HFF-Myc (cell line): ENCODE data around the gene C2CD2L.

Experiments used
- DNase-seq: peaks from one replicate; pipeline ENCODE4 v3.0.0-alpha.2; 2011; ENCODE audit warnings: low read depth; ENCODE audit errors: extremely low read depth
- H3K4me3 ChIP-seq: replicated peaks from 2 replicates; pipeline ENCODE4 v1.5.1; 2011; ENCODE audit warnings: low read depth, mild to moderate bottlenecking, control low read depth, low read length
- CTCF ChIP-seq: IDR thresholded peaks from 2 replicates; pipeline ENCODE4 v1.5.1; 2012; ENCODE audit warnings: mild to moderate bottlenecking, low read depth, low read length, control low read depth; ENCODE audit errors: missing control alignments

The C2CD2L gene

DNA sequence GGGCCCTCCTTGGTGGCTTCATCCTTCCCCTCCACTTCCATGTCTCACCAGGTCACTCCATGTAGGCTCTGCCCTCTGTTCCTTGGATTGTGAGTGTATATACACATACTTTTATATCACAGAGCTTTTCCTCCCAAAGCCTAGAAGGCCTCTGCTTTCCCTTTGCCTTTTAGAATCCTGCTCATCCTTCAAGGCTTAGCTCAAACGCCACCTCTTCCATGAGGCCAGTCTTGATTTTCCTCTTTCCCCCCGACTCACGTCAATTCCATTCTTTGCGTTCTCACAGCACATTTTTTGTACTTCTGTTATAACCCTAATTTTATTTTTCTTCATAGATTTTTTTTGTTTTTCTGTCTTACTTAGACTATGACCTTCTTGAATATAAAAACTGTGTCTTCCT, 45.5 kb downstream of the C2CD2L start:
- H3K4me3 ChIP-seq, result no peak overlapping the region
- no peak for TF ChIP-seq CTCF

DNA sequence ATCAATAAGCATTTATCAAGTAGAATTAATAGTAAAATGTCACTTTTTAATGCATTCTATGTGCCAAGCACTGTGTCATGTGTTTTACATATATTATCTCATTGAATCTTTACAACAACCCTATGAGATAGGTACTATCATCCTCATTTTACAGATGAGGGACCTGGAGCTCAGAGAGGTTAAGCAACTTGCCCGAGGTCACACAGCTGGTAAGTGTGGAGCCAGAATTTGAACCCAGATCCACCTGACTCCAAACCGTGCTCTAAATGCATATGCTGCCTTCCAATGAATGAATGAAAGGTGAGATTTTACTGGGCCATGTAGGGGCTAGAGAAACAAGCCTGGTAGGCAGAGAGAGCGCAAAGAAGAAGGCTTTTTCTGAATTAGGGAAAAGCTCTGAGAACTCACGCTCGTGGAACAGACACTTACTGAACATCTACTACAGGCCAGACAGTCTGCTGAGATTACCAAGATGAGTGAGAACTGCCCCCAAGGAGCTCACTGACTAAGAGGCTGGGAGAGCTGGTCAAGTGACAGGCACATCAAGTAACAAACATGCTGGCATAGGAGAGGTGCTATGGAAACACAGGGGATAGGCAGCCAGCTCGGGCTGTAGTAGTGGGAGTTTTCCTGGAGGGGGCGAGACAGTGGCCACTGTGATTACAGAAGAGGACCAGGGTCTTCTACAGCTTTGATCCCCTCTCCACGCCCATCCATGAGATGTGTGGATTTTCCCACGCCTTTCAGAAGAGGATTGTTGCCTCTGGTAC, 46.1 kb downstream of the C2CD2L start:
- no peak for DNase-seq

More for the DNA sequence above, 45.5 kb downstream of the C2CD2L start:
- DNase-seq, result no peak

DNA sequence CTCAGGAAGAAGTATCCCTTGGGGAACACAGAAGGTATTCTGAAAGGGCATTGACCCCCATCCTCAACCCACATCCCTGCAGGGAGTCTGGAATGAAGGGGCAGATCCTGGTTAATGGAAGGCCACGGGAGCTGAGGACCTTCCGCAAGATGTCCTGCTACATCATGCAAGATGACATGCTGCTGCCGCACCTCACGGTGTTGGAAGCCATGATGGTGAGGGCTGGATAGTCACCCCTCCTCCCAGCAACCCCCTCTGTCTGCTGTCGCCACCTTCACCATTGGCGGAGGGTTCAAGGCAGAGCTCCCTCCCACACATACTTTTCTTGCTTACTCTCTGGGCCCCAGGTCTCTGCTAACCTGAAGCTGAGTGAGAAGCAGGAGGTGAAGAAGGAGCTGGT, 47.0 kb downstream of the C2CD2L start:
- no peak for TF ChIP-seq CTCF
- no peak for DNase-seq
- H3K4me3 ChIP-seq, result no peak overlapping the region

More for the DNA sequence above, 46.1 kb downstream of the C2CD2L start:
- TF ChIP-seq CTCF, result peak; percentile 17
- no peak overlapping the region for H3K4me3 ChIP-seq

GRCh38 chr11:119155733-119156492, 48.8 kb downstream of the C2CD2L start:
- no peak for DNase-seq
- TF ChIP-seq CTCF, result peak; percentile 47
- H3K4me3 ChIP-seq, result no peak overlapping the region

- H3K4me3 ChIP-seq, result no peak overlapping the region
- no peak for TF ChIP-seq CTCF
These were observed 49.4 kb downstream of the C2CD2L start for GRCh38 chr11:119156496-119156895.

DNA sequence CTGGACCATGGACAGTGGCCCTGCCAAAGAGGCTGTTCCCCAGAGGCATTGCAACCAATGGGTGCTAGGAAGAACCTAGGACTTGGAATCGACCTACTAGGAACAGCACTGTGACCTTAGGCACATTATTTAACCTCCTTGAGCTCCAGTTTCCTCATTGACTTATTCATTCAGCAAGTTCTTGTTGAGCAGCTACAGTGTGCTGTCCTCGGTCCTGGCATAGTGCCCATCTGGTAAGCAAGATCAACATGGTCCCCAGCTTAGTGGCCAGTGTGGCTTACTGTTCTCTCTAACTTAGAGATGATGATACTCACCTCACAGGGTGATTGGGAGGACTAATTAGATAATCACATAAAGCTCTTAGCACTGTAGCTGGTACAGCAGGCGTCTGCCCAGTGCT, 49.9 kb downstream of the C2CD2L start:
- no peak overlapping the region for H3K4me3 ChIP-seq
- no peak for DNase-seq
- TF ChIP-seq CTCF, result no peak

More at GRCh38 chr11:119156496-119156895, 49.4 kb downstream of the C2CD2L start:
- no peak for DNase-seq
